Ishikawa (cell line): ENCODE measurements around the gene FRAS1.

Source experiments
- CEBPB ChIP-seq: IDR thresholded peaks from 2 replicates; pipeline ENCODE4 v1.6.1; 2012
- EGR1 ChIP-seq: IDR thresholded peaks from 2 replicates; pipeline ENCODE4 v1.6.1; 2012
- EP300 ChIP-seq: IDR thresholded peaks from 2 replicates; pipeline ENCODE4 v1.6.1; 2012; ENCODE audit warnings: borderline replicate concordance
- FOXM1 ChIP-seq: IDR thresholded peaks from 2 replicates; pipeline ENCODE4 v1.6.1; 2012; ENCODE audit warnings: low read depth, borderline replicate concordance
- MAX ChIP-seq: IDR thresholded peaks from 2 replicates; pipeline ENCODE4 v1.6.1; 2012
- RAD21 ChIP-seq: IDR thresholded peaks from 2 replicates; pipeline ENCODE4 v1.6.1; 2012; ENCODE audit warnings: low read depth
- REST ChIP-seq: IDR thresholded peaks from 2 replicates; pipeline ENCODE4 v1.6.1; 2012; ENCODE audit warnings: low read depth, mild to moderate bottlenecking
- TAF1 ChIP-seq: IDR thresholded peaks from 2 replicates; pipeline ENCODE4 v1.6.1; 2012; ENCODE audit warnings: low read depth, mild to moderate bottlenecking
- YY1 ChIP-seq: IDR thresholded peaks from 2 replicates; pipeline ENCODE4 v1.6.1; 2012; ENCODE audit warnings: low read depth

GRCh38 chr4:78227411-78228057 lies 170.4 kb downstream of the FRAS1 start:
- TF ChIP-seq CEBPB (no peak), EGR1 (no peak), EP300 (no peak), FOXM1 (no peak), RAD21 (no peak), MAX (no peak), REST (no peak), TAF1 (no peak), YY1 (no peak)
